Measurements from ENCODE around the gene SRSF3.

GRCh38 chr6:36608788-36609563, 14.8 kb downstream of the SRSF3 start:
- no peak for TF ChIP-seq CTCF (conservative IDR thresholded peaks at IDR 0.05 in 1 of 2, IDR thresholded peaks at IDR 0.05 in 1 of 2; ENCODE audit: extremely low read depth in 1 of 2, insufficient read depth in 1 of 2, low read depth in 1 of 2, low read length in 2 of 2)
- TF ChIP-seq EZH2 (IDR thresholded peaks at IDR 0.05; ENCODE audit: borderline replicate concordance, low read length), result no peak

Data from mammary epithelial cell (primary cell).